A549 (cell line): Measurements from ENCODE around the gene HMX1.

Experiments used
- CHD2 ChIP-seq: fragments of 150-350 bp; IDR thresholded peaks from 2 replicates; pipeline ENCODE4 v1.6.1; 2014; ENCODE audit warnings: low read length; ENCODE audit not compliant: partially characterized antibody
- CTCF ChIP-seq: fragments of >200 bp; sonication (Bioruptor Twin); formaldehyde crosslinking; IDR thresholded peaks from 3 replicates; pipeline ENCODE4 v1.5.1; 2016
- EP300 ChIP-seq, 2 experiments: fragments of >200 bp; sonication (Bioruptor Twin); formaldehyde crosslinking; IDR thresholded peaks; 2 replicates in 1 of 2; 3 replicates in 1 of 2; pipeline ENCODE4 v1.6.1; 2016 to 2017
- FOSL2 ChIP-seq, 2 experiments: fragments of 450-650 bp in 1 of 2; fragments of >200 bp in 1 of 2; sonication (Bioruptor Twin) in 1 of 2; formaldehyde crosslinking; IDR thresholded peaks; 2 replicates each; pipeline versions ENCODE4 v1.5.0 to v1.6.1; 2016 to 2020; ENCODE audit warnings: mild to moderate bottlenecking in 1 of 2, moderate library complexity in 1 of 2
- JUNB ChIP-seq: fragments of >200 bp; sonication (Bioruptor Twin); formaldehyde crosslinking; IDR thresholded peaks from 2 replicates; pipeline ENCODE4 v1.6.1; 2016
- POLR2A ChIP-seq: IDR thresholded peaks from 2 replicates; pipeline ENCODE4 v1.6.1; 2012; ENCODE audit warnings: mild to moderate bottlenecking, low read length
- POLR2AphosphoS2 ChIP-seq: conservative IDR thresholded peaks from 2 replicates; pipeline ENCODE4 v1.6.1; 2012; ENCODE audit warnings: low read length, improper control_type of control experiment, inconsistent platforms
- RAD21 ChIP-seq, 2 experiments: fragments of >200 bp in 1 of 2; sonication (Bioruptor Twin) in 1 of 2; formaldehyde crosslinking in 1 of 2; IDR thresholded peaks in 1 of 2; conservative IDR thresholded peaks in 1 of 2; 2 replicates in 1 of 2; 3 replicates in 1 of 2; pipeline ENCODE4 v1.6.1; 2012 to 2018; ENCODE audit warnings: inconsistent platforms in 1 of 2
- REST ChIP-seq: fragments of 200-600 bp; sonication (generic); IDR thresholded peaks from 2 replicates; pipeline ENCODE4 v1.6.1; 2016; ENCODE audit warnings: antibody characterized with exemption, mild to moderate bottlenecking, moderate library complexity

DNA sequence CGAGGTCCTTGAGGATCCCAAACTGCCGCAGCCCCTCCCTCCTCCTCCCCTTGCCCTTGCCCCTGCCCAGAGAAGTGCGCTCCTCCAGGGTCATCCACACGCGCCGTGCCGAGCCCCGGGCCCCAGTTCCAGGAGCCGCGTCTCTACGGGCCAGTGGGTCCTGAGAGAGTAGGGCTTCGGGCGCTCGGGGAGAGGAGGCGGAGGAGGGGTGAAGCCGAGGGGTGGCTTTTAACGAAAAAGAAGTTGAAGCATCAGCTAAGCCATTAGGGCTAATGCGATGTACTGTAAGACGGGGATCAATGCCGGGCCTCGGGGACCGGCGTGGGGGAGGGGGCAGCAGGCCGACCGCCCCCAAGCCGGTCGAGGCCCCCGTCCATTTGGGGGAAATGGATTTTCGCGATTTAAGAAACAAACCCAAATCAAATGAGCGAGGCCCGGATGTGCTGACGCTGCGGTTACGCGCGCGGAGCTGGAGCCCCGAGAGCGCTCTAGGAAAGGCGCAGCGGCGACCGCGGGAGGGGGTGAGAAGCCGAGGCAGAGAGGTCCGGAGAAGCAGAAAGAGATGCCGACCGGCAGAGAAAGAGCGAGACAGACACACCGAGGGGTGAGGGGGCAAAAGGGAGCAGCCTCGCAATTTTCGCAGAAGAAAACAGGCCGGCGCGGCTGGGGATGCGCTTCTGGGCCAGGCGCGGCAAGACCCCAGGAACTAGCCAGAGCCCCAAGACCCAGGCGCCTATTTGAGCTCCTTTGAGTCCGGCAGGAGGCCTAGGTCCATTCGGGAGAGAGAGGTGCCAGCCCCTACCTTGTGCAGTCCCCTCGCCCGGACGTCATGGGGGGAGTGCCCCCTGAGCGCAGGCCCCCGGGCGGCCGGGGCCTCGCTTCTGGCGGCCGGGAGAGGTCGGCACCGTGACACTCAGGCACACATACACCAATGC is 13.6 kb downstream of the HMX1 start:
- TF ChIP-seq POLR2A, result no peak
- no peak for TF ChIP-seq RAD21 (conservative IDR thresholded peaks at IDR 0.05 in 1 of 2, IDR thresholded peaks at IDR 0.05 in 1 of 2)
- TF ChIP-seq FOSL2 (IDR thresholded peaks at IDR 0.05), result no peak
- TF ChIP-seq FOSL2 (CRISPR knock-in tag; IDR thresholded peaks at IDR 0.05), result no peak
- TF ChIP-seq CTCF, result no peak
- TF ChIP-seq JUNB, result no peak
- TF ChIP-seq EP300 (IDR thresholded peaks at IDR 0.05), result no peak
- TF ChIP-seq POLR2AphosphoS2, result no peak
- no peak for TF ChIP-seq CHD2
- no peak for TF ChIP-seq REST
